GM20000 (cell line): Measurements from ENCODE around the gene ARSG.

ENCODE experiments used
- DNase-seq: peaks from one replicate; pipeline ENCODE4 v3.0.0; 2012; ENCODE audit warnings: low spot score
- TF ChIP-seq, protein P1 (sequence below): IDR thresholded peaks from 2 replicates; pipeline ENCODE4 v1.5.1; 2012; ENCODE audit warnings: mild to moderate bottlenecking, control low read depth; ENCODE audit errors: extremely low read depth, missing control alignments

The ARSG gene

GRCh38 chr17:68450391-68450790 is 159.1 kb downstream of the ARSG start:
- TF ChIP-seq, protein P1, sequence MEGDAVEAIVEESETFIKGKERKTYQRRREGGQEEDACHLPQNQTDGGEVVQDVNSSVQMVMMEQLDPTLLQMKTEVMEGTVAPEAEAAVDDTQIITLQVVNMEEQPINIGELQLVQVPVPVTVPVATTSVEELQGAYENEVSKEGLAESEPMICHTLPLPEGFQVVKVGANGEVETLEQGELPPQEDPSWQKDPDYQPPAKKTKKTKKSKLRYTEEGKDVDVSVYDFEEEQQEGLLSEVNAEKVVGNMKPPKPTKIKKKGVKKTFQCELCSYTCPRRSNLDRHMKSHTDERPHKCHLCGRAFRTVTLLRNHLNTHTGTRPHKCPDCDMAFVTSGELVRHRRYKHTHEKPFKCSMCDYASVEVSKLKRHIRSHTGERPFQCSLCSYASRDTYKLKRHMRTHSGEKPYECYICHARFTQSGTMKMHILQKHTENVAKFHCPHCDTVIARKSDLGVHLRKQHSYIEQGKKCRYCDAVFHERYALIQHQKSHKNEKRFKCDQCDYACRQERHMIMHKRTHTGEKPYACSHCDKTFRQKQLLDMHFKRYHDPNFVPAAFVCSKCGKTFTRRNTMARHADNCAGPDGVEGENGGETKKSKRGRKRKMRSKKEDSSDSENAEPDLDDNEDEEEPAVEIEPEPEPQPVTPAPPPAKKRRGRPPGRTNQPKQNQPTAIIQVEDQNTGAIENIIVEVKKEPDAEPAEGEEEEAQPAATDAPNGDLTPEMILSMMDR: no peak
- no peak for DNase-seq

DNA sequence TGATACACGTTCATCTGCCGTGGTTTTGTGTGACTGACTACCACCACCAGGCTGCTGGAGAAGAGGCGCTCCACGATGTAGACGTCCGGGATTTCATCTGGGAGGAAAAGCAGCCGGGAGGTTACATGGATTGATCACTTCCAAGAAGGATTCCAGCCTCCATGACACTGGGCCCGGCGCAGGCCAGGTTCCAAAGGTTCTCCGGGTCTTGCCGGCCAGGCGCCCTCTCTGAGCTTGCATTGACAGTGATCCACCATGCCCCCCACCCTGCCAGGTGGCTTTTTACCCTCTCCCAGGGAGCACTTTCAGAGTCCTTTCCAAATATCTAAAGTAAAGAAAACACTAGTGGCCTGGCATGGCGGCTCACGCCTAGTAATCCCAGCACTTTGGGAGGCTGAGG is 159.5 kb downstream of the ARSG start:
- no peak for DNase-seq
- TF ChIP-seq, protein P1: no peak

- TF ChIP-seq, protein P1: no peak
- DNase-seq: no peak
These were observed 160.5 kb downstream of the ARSG start for GRCh38 chr17:68451670-68452354.

DNA sequence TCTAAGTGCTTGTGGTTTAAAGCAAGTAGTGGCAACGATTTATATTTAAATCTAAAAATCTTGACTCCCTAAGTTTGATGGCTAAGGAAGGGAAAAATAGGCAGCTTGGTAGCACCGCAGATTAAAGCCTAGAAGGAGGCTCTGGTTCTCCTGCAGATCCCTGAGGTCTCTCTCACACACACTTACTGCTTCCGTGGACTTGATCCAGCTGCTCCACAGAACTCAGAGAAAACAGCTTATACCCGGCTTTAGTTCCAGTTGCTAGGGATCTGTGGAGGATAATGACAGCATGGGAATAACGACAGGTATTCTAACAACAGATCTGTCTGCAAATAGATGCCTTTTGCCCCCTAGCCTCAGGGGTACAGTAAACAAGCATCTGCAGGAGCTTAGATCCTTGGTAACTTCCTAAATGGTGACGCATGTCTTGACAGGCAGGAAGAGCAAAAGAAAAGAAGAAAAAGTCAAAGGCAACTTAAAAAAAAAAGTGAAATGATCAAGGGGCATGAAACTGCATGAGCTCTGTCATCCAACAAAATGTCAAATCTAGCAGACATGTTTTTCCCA is 161.5 kb downstream of the ARSG start:
- DNase-seq: no peak
- TF ChIP-seq, protein P1: no peak

DNA sequence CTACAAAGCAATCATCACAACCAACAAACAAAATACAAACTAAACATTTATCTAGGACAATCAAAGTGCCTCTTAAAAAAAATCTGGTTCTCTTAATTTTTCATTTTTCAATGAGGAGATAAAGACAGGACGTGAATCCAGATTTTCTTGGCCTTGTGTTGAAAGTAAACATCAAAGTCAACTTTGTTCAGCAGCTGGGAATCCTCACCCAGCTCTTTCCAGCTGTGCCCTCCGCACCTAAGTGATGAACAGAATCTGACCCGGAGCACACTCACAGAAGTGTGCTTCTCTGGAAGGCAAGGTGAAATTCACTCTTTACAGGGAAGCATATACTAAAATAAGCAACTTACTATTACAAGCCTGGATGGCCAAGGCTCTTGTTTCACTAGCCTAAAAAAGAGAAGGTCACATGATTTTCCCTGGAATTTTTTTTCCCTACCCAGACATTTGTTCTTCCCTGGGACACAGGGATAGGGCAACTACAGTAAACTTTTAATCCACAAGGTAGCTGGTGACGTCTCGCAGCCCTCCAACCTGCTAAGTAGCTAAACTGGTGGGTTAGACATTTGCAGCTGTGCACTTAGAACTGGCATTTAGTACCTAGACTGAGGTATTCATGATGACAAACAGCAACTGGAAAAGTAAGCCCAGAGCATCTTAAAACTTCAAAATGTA is 162.8 kb downstream of the ARSG start:
- DNase-seq: no peak
- TF ChIP-seq, protein P1: no peak

DNA sequence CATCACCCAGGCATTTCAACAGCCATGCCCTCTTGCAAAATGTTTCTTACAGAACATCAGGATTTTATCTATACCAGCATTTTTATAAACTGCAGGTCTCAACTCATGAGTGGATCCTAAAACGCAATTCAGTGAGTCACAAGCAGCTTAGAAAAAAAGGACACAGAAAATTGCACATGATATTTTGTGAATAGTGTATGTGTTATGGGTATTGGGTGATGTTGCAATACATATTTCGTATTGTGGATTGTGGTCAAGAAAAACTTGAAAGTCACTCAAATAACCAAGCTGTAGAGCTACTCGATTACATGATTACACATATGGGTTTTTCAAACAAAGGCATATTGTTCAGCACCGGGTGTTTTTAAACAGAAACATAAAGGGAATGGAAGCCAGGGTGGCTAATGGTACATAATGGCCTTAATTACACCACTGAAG is 164.6 kb downstream of the ARSG start:
- DNase-seq: no peak
- TF ChIP-seq, protein P1: no peak
